Endothelial cell of umbilical vein (primary cell): ENCODE data around the gene RPS19BP1. TPM values are rescaled to one million over a fixed set of nuclear protein-coding genes. Genes with fewer than 3 reads are reported as not detected.

Source experiments
- BruUV-seq: library from RNA; stranded (reverse); fragments of 400-500 nt; replicated peaks from 2 replicates; lab custom pipeline; 2021; lab: Mats Ljungman, UMichigan
- CTCF ChIA-PET: fragments of 300-600, 350-600 bp; sonication (Branson Sonifier 250); formaldehyde crosslinking; loops from one replicate; lab custom pipeline; 2021; ENCODE audit warnings: antibody characterized with exemption, inconsistent platforms; lab: Charles Lee
- POLR2A ChIA-PET: fragments of 300-600, 350-600 bp; sonication (Branson Sonifier 250); formaldehyde crosslinking; loops from one replicate; lab custom pipeline; 2021; ENCODE audit warnings: antibody characterized with exemption, inconsistent platforms; lab: Charles Lee
- DNase-seq: peaks from one replicate; pipeline ENCODE4 v3.0.0-alpha.2; 2011; ENCODE audit warnings: low read depth, low spot score
- FAIRE-seq: peaks from 2 replicates; lab custom pipeline; 2011; peaks lifted over from hg19 to GRCh38; lab: Jason Lieb, UNC
- H2AFZ ChIP-seq: 2 replicates; pipeline ENCODE4 v1.6.0; 2012; ENCODE audit warnings: low read depth, low read length, control low read depth, inconsistent platforms
- H3K27ac ChIP-seq: 2 replicates; pipeline ENCODE4 v1.5.1; 2011; ENCODE audit warnings: low read depth, mild to moderate bottlenecking, control low read depth, low read length, moderate library complexity; ENCODE audit not compliant: insufficient read depth
- H3K27me3 ChIP-seq, 2 experiments: 2 replicates each; pipeline versions ENCODE4 v1.6.0 to v1.6.1; 2011; ENCODE audit warnings: low read length in 2 of 2, mixed read lengths in 1 of 2; ENCODE audit not compliant: control insufficient read depth in 2 of 2, insufficient read depth in 2 of 2
- H3K36me3 ChIP-seq, 2 experiments: 2 replicates in 1 of 2; 3 replicates in 1 of 2; pipeline ENCODE4 v1.5.1; 2011; ENCODE audit warnings: low read length in 2 of 2, mild to moderate bottlenecking in 1 of 2, moderate library complexity in 1 of 2; ENCODE audit not compliant: control insufficient read depth in 2 of 2, insufficient read depth in 2 of 2; ENCODE audit errors: extremely low read depth in 1 of 2
- H3K4me1 ChIP-seq: 3 replicates; pipeline ENCODE4 v1.5.1; 2011; ENCODE audit warnings: mild to moderate bottlenecking, low read length; ENCODE audit not compliant: control insufficient read depth, insufficient read depth; ENCODE audit errors: extremely low read depth
- H3K4me2 ChIP-seq: 2 replicates; pipeline ENCODE4 v1.6.1; 2011; ENCODE audit warnings: low read length, control low read depth, mixed read lengths; ENCODE audit not compliant: insufficient read depth
- H3K4me3 ChIP-seq, 3 experiments: fragments of 200-600 bp in 1 of 3; sonication (generic), shearing (Covaris generic) in 1 of 3; replicated peaks in 1 of 3; 2 replicates each; pipeline ENCODE4 v1.5.1; 2011 to 2016; ENCODE audit warnings: control low read depth in 3 of 3, low read length in 3 of 3, mild to moderate bottlenecking in 2 of 3, inconsistent platforms in 1 of 3, low read depth in 1 of 3, moderate library complexity in 1 of 3; ENCODE audit not compliant: insufficient read depth in 1 of 3
- H3K79me2 ChIP-seq: 2 replicates; pipeline ENCODE4 v1.6.0; 2012; ENCODE audit warnings: low read length, inconsistent platforms; ENCODE audit not compliant: control insufficient read depth, insufficient read depth
- H3K9ac ChIP-seq: replicated peaks from 2 replicates; pipeline ENCODE3; 2011; ENCODE audit warnings: low read length, control low read depth; ENCODE audit not compliant: insufficient read depth; ENCODE audit errors: extremely low read depth
- H3K9me1 ChIP-seq: replicated peaks from 3 replicates; pipeline ENCODE4 v1.6.0; 2011; ENCODE audit warnings: mild to moderate bottlenecking, low read length; ENCODE audit not compliant: control insufficient read depth, insufficient read depth; ENCODE audit errors: extremely low read depth
- H3K9me3 ChIP-seq: replicated peaks from 2 replicates; pipeline ENCODE4 v1.5.1; 2012; ENCODE audit warnings: low read length, inconsistent platforms; ENCODE audit not compliant: control insufficient read depth, insufficient read depth
- H4K20me1 ChIP-seq: replicated peaks from 2 replicates; pipeline ENCODE3; 2011; ENCODE audit warnings: mild to moderate bottlenecking, low read length; ENCODE audit not compliant: control insufficient read depth, insufficient read depth; ENCODE audit errors: extremely low read depth
- EZH2 ChIP-seq: IDR thresholded peaks from 2 replicates; pipeline ENCODE4 v1.6.1; 2012; ENCODE audit warnings: borderline replicate concordance, low read depth, mild to moderate bottlenecking, moderate library complexity, low read length, inconsistent platforms; ENCODE audit not compliant: severe bottlenecking
- JUN ChIP-seq: IDR thresholded peaks from 2 replicates; pipeline ENCODE4 v1.6.1; 2011; ENCODE audit warnings: borderline replicate concordance, low read depth; ENCODE audit not compliant: insufficient read length, insufficient read depth
- MAX ChIP-seq: IDR thresholded peaks from 2 replicates; pipeline ENCODE4 v1.6.1; 2011; ENCODE audit not compliant: insufficient read depth, insufficient read length
- MYC ChIP-seq: IDR thresholded peaks from one replicate; pipeline ENCODE4 v1.6.1; 2011; ENCODE audit warnings: mild to moderate bottlenecking, low read depth, low read length
- POLR2A ChIP-seq: IDR thresholded peaks from 2 replicates; pipeline ENCODE4 v1.6.1; 2012; ENCODE audit warnings: low read depth, mild to moderate bottlenecking, control low read depth, low read length
- dilution Hi-C: fragments of 300-500 bp; cut with MboI; formaldehyde crosslinking; loops from one replicate; pipeline ENCODE4 v1.15.0; 2019; ENCODE audit warnings: low sequenced_read_pairs; ENCODE audit not compliant: extremely low pct_ligation_motif_present
- intact Hi-C: fragments of 100-400 bp; cut with micrococcal nuclease; formaldehyde crosslinking; loops from one replicate; pipeline ENCODE4 v1.10.0; 2022
- polyA plus RNA-seq, 4 experiments: library from polyadenylated mRNA; depleted of rRNA in 3 of 4; stranded (reverse) in 3 of 4; unstranded in 1 of 4; fragments of >200 nt; gene quantifications; 2 replicates each; pipeline versions ENCODE4 v1.2.1 to v1.2.3, GENCODE V29; 2011 to 2012; ENCODE audit warnings: missing spikeins in 1 of 4
- total RNA-seq: library from RNA; stranded (reverse); gene quantifications from 2 replicates; pipeline ENCODE4 v1.2.3, GENCODE V29; 2021

Gene RPS19BP1
- total and polyA plus RNA-seq, 2 donors (not counting 3 experiments of a cell fraction or from before 2014, with no cell fraction given): 66.6 to 84.3 TPM

GRCh38 chr22:39547587-39547947 is 15.0 kb upstream of the RPS19BP1 start:
- Histone ChIP-seq H4K20me1 (no peaks in the 10 kb centered on the region), H3K27ac (no peak overlapping the region), H2AFZ (no peak overlapping the region), H3K27me3 (no peaks in the 10 kb centered on the region), H3K4me2 (no peak overlapping the region), H3K4me1 (no peaks in the 10 kb centered on the region), H3K36me3 (no peaks in the 10 kb centered on the region), H3K9me3 (no peaks in the 10 kb centered on the region), H3K9ac (no peak overlapping the region), H3K79me2 (no peaks in the 10 kb centered on the region), H3K4me3 (no peak overlapping the region), H3K9me1 (no peaks in the 10 kb centered on the region)
- FAIRE-seq: no peak
- dilution Hi-C loops: no loop called here
- CTCF ChIA-PET: interaction anchor here (1.0 to 1.7 kb wide), 3 partner anchors 10 to 478 kb away, joined by 3 to 5 read pairs (median 5); no protein-coding TSS in a partner anchor
- POLR2A ChIA-PET: no interaction called here
- intact Hi-C loops: no loop called here
- DNase-seq: no peak
- TF ChIP-seq JUN (no peak), MYC (no peak)
- no TSS peak for BruUV-seq

GRCh38 chr22:39546889-39547586 is 14.5 kb upstream of the RPS19BP1 start:
- Histone ChIP-seq H3K9ac (no peak overlapping the region), H3K27me3 (no peaks in the 10 kb centered on the region), H3K79me2 (no peaks in the 10 kb centered on the region), H3K4me2 (no peak overlapping the region), H3K4me1 (no peaks in the 10 kb centered on the region), H3K9me3 (no peaks in the 10 kb centered on the region), H4K20me1 (no peaks in the 10 kb centered on the region), H3K4me3 (no peak overlapping the region), H2AFZ (no peak overlapping the region), H3K27ac (no peak overlapping the region), H3K36me3 (no peaks in the 10 kb centered on the region), H3K9me1 (no peaks in the 10 kb centered on the region)
- ChIA-PET POLR2A (no interaction called here), CTCF (interaction anchor here (1.0 kb wide), 1 partner anchor 478 kb away, joined by 5 read pairs; no protein-coding TSS in a partner anchor)
- dilution Hi-C loops: no loop called here
- no TSS peak for BruUV-seq
- intact Hi-C loops: no loop called here
- TF ChIP-seq EZH2 (no peak), MAX (no peak), POLR2A (no peak)
- DNase-seq: no peak
- FAIRE-seq: no peak
